Measurements from ENCODE around the gene ADGRG1. TPM values are rescaled to one million over a fixed set of nuclear protein-coding genes. Genes with fewer than 3 reads are reported as not detected.

ADGRG1 gene
- total RNA-seq, 6 experiments from 2014 or later: 1.8 to 4.2 (median 3.4) TPM

DNA sequence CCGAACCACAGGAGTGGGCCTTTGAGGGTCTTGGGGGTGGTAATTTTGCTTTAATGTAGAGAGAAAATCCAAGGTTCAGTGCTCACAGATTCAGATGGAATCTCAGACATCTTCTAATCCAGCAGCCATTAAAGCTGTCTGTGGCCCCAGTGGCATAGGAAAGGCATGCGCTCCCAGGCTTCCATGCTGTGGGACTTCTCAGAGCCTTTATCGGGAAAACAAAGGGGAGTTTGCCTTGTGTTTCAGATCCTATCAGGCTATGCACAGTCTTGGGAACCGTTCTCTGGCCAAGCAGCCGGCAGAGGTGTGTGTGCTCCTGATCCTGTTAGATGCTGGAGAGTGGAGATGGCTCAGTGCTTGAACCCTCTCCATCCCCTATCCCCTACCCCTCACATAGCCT, 7.8 kb downstream of the ADGRG1 start:
- no peak overlapping the region for H3K27ac ChIP-seq
- TF ChIP-seq, protein P1, sequence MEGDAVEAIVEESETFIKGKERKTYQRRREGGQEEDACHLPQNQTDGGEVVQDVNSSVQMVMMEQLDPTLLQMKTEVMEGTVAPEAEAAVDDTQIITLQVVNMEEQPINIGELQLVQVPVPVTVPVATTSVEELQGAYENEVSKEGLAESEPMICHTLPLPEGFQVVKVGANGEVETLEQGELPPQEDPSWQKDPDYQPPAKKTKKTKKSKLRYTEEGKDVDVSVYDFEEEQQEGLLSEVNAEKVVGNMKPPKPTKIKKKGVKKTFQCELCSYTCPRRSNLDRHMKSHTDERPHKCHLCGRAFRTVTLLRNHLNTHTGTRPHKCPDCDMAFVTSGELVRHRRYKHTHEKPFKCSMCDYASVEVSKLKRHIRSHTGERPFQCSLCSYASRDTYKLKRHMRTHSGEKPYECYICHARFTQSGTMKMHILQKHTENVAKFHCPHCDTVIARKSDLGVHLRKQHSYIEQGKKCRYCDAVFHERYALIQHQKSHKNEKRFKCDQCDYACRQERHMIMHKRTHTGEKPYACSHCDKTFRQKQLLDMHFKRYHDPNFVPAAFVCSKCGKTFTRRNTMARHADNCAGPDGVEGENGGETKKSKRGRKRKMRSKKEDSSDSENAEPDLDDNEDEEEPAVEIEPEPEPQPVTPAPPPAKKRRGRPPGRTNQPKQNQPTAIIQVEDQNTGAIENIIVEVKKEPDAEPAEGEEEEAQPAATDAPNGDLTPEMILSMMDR (IDR thresholded peaks at IDR 0.05): no peak
- TF ChIP-seq POLR2A (IDR thresholded peaks at IDR 0.05): no peak
- H3K27me3 ChIP-seq: no peaks in the 10 kb centered on the region
- DNase-seq: no peak
- no peak for ATAC-seq
- H3K4me3 ChIP-seq: no peak overlapping the region
- no peaks in the 10 kb centered on the region for H3K9me3 ChIP-seq
- WGBS (ENCODE audit: insufficient coverage, low coverage, low lambda C conversion rate, missing lambda C conversion rate): 100% methylated on average over 1 of the region's 5 CpGs
- H3K4me1 ChIP-seq: peaks cover 0 to 18% (median 0%) of the 10 kb centered on the region in 4 donors
- no peaks in the 10 kb centered on the region for H3K36me3 ChIP-seq
- intact Hi-C loops (cut with DNase I): no loop called here

DNA sequence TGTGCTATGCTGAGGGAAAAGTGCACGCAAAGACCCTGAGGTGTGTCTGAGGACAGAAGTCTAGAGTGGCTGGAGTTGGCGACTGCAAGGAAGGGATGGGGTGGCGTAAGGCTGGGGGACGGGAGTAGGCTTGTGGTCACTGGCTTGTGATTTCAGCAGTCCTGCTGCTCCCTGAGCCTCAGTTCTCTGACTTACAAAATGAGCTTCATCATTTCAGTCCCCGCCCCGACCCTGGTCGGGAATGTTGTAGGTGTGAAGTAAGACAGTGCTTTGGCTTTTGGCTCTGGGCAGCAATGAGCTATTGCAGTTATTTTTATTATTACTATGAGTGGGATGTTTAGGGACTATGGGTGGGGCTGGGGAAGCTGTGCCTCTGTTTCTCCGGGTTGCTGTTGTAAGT, 8.6 kb downstream of the ADGRG1 start:
- Histone ChIP-seq H3K4me3 (no peak overlapping the region), H3K27me3 (no peaks in the 10 kb centered on the region), H3K27ac (no peak overlapping the region), H3K9me3 (no peaks in the 10 kb centered on the region), H3K36me3 (no peaks in the 10 kb centered on the region), H3K4me1 (peaks cover 0 to 18% (median 0%) of the 10 kb centered on the region in 4 donors)
- intact Hi-C loops (cut with DNase I): no loop called here
- TF ChIP-seq, protein P1 (IDR thresholded peaks at IDR 0.05): no peak
- no peak for TF ChIP-seq POLR2A (IDR thresholded peaks at IDR 0.05)
- ATAC-seq: no peak
- DNase-seq: no peak
- WGBS (ENCODE audit: insufficient coverage, low coverage, low lambda C conversion rate, missing lambda C conversion rate): 72% methylated on average over 3 of the region's 8 CpGs

DNA sequence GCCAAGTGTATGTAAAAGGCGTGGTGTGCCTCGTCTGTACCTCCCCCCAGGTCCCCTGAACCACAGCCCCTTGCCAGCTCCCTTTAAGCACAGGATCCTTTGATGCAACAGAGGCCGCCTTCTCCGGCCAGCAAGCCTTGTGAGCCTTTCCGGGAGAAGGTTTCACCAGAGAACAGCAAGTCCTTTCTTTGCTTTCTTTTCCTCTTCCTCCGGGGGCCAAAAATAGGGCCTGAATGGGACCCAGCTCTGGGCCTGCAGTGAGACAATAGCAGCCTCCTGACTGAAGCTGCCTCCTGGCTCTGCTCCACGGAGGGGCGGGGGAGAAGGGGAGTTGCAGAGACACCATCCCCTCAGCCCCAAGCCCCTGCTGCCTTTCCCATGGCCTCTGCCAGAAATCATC, 9.0 kb downstream of the ADGRG1 start:
- peak in 2 of 4 donors; percentile 23 to 35 for ATAC-seq
- intact Hi-C loops (cut with DNase I): no loop called here
- H3K27me3 ChIP-seq: no peaks in the 10 kb centered on the region
- H3K4me1 ChIP-seq: peaks cover 0 to 18% (median 0%) of the 10 kb centered on the region in 4 donors
- TF ChIP-seq, protein P1 (IDR thresholded peaks at IDR 0.05): no peak
- TF ChIP-seq POLR2A (IDR thresholded peaks at IDR 0.05): no peak
- 19% methylated on average over 3 of the region's 8 CpGs for WGBS (ENCODE audit: insufficient coverage, low coverage, low lambda C conversion rate, missing lambda C conversion rate)
- peak overlapping the region in 1 of 3 donors; percentile 7 for H3K27ac ChIP-seq
- H3K9me3 ChIP-seq: no peaks in the 10 kb centered on the region
- H3K4me3 ChIP-seq: no peak overlapping the region
- H3K36me3 ChIP-seq: no peaks in the 10 kb centered on the region
- no peak for DNase-seq

DNA sequence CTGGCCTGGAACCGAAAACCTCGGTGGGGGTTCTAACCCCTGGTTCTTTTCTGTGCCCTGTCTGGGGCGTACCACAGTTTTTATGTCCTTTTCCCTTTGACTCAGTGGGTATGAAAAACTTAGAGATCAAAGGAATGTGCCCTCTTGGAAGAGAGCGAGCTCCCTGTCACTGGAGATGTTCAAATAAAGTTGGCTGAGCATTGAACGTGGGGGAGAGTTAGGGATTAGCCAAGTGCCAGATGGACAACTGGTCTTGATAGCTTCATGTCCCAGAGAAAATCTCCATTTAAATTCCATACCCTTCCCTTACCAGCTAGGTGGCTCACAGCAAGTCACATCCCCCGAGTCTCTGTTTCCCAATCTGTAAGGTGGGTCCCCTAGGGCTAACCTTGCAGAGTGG, 9.5 kb downstream of the ADGRG1 start:
- ATAC-seq: no peak
- no peaks in the 10 kb centered on the region for H3K27me3 ChIP-seq

More for the DNA sequence above, 9.5 kb downstream of the ADGRG1 start:
- Histone ChIP-seq H3K36me3 (no peaks in the 10 kb centered on the region), H3K4me3 (no peak overlapping the region), H3K4me1 (peaks cover 0 to 18% (median 0%) of the 10 kb centered on the region in 4 donors), H3K9me3 (no peaks in the 10 kb centered on the region), H3K27ac (peak overlapping the region in 2 of 3 donors; percentile 7 to 47)
- DNase-seq: no peak
- intact Hi-C loops (cut with DNase I): no loop called here
- no peak for TF ChIP-seq POLR2A (IDR thresholded peaks at IDR 0.05)
- TF ChIP-seq, protein P1 (IDR thresholded peaks at IDR 0.05): no peak
- 68% methylated on average over 4 of the region's 6 CpGs for WGBS (ENCODE audit: insufficient coverage, low coverage, low lambda C conversion rate, missing lambda C conversion rate)
